B cell (primary cell): Measurements from ENCODE around the gene EBP. TPM values are rescaled to one million over a fixed set of nuclear protein-coding genes. Genes with fewer than 3 reads are reported as not detected.

Source experiments
- ATAC-seq: fragments of 200-7000 bp; cut with Tn5 transposase; one replicate; pipeline ENCODE4 v1.10.0; 2021; ENCODE audit warnings: low read depth, mild to moderate bottlenecking, moderate number of reproducible peaks, moderate library complexity
- CTCF ChIA-PET: fragments of 350-600 bp; sonication (Branson Sonifier 250); formaldehyde crosslinking; loops from one replicate; lab custom pipeline; 2021; ENCODE audit warnings: antibody characterized with exemption, inconsistent platforms; lab: Charles Lee
- POLR2A ChIA-PET: fragments of 350-600 bp; sonication (Branson Sonifier 250); formaldehyde crosslinking; loops from one replicate; lab custom pipeline; 2021; ENCODE audit warnings: antibody characterized with exemption; lab: Charles Lee
- DNase-seq: peaks from one replicate; pipeline ENCODE4 v3.0.0; 2013
- H2AFZ ChIP-seq: 2 replicates; pipeline ENCODE4 v1.6.1; 2012; ENCODE audit warnings: mild to moderate bottlenecking, low read depth, low read length; ENCODE audit not compliant: insufficient read depth, poor library complexity, severe bottlenecking
- H3K27ac ChIP-seq, 2 donors: 1 replicate in 1 of 2; 2 replicates in 1 of 2; pipeline ENCODE4 v1.5.1; 2012 to 2013; ENCODE audit warnings: low read length in 2 of 2, mild to moderate bottlenecking in 2 of 2, moderate library complexity in 1 of 2
- H3K27me3 ChIP-seq, 4 experiments: fragments of 200-600 bp in 1 of 4; sonication (generic) in 1 of 4; replicated peaks in 1 of 4; 1 replicate in 2 of 4; 2 replicates in 2 of 4; pipeline versions ENCODE4 v1.6.1 to v1.7.0; 2013 to 2016; ENCODE audit warnings: low read length in 3 of 4, mild to moderate bottlenecking in 2 of 4, mixed read lengths in 1 of 4, moderate library complexity in 1 of 4; ENCODE audit not compliant: insufficient read depth in 4 of 4, control insufficient read depth in 3 of 4; ENCODE audit errors: control extremely low read depth in 1 of 4
- H3K36me3 ChIP-seq, 2 experiments: replicated peaks in 1 of 2; 1 replicate in 1 of 2; 2 replicates in 1 of 2; pipeline versions ENCODE4 v1.6.1 to v1.7.1; 2013; ENCODE audit warnings: low read length in 1 of 2; ENCODE audit not compliant: insufficient read depth in 2 of 2, control insufficient read depth in 1 of 2; ENCODE audit errors: control extremely low read depth in 1 of 2, extremely low read depth in 1 of 2
- H3K4me1 ChIP-seq, 2 donors: fragments of 200-600 bp in 1 of 2; sonication (generic) in 1 of 2; 1 replicate in 1 of 2; 2 replicates in 1 of 2; pipeline versions ENCODE4 v1.5.1 to v1.6.1; 2013 to 2017; ENCODE audit warnings: low read length in 2 of 2; ENCODE audit not compliant: control insufficient read depth in 2 of 2, insufficient read depth in 2 of 2
- H3K4me2 ChIP-seq: replicated peaks from 2 replicates; pipeline ENCODE3; 2012; ENCODE audit warnings: mild to moderate bottlenecking, low read depth, low read length; ENCODE audit not compliant: poor library complexity, severe bottlenecking
- H3K4me3 ChIP-seq, 5 experiments: fragments of 200-600 bp in 1 of 5; sonication (generic) in 1 of 5; 1 replicate in 3 of 5; 2 replicates in 2 of 5; pipeline versions ENCODE4 v1.5.1 to v1.7.0; 2011 to 2016; ENCODE audit warnings: low read length in 4 of 5, mild to moderate bottlenecking in 4 of 5, low read depth in 2 of 5, control low read depth in 1 of 5, moderate library complexity in 1 of 5; ENCODE audit not compliant: insufficient read depth in 1 of 5; ENCODE audit errors: control extremely low read depth in 1 of 5, extremely low read depth in 1 of 5
- H3K79me2 ChIP-seq: fragments of 200-600 bp; sonication (generic); one replicate; pipeline ENCODE4 v1.6.0; 2016; ENCODE audit warnings: low read length; ENCODE audit not compliant: control insufficient read depth, insufficient read depth
- H3K9ac ChIP-seq: fragments of 200-600 bp; sonication (generic); 2 replicates; pipeline ENCODE4 v1.6.1; 2017; ENCODE audit warnings: mild to moderate bottlenecking, low read length, moderate library complexity
- H3K9me3 ChIP-seq, 3 donors: one replicate each; pipeline versions ENCODE4 v1.6.1 to v1.7.1; 2013; ENCODE audit warnings: low read length in 2 of 3; ENCODE audit not compliant: control insufficient read depth in 2 of 3, insufficient read depth in 1 of 3; ENCODE audit errors: control extremely low read depth in 1 of 3
- H4K20me1 ChIP-seq: 2 replicates; pipeline ENCODE4 v1.6.0; 2012; ENCODE audit warnings: mild to moderate bottlenecking, low read length; ENCODE audit not compliant: insufficient read depth, control insufficient read depth, poor library complexity, severe bottlenecking
- H3K27ac Mint-ChIP-seq: one replicate; pipeline ENCODE4 v1.8.0; 2021; ENCODE audit warnings: mixed read lengths
- H3K27me3 Mint-ChIP-seq: one replicate; pipeline ENCODE4 v1.8.0; 2021; ENCODE audit warnings: mixed read lengths
- H3K4me1 Mint-ChIP-seq: one replicate; pipeline ENCODE4 v1.8.0; 2021; ENCODE audit warnings: mixed read lengths
- H3K4me3 Mint-ChIP-seq: one replicate; pipeline ENCODE4 v1.8.0; 2021; ENCODE audit warnings: mixed read lengths
- H3K9me3 Mint-ChIP-seq: one replicate; pipeline ENCODE4 v1.8.0; 2022; ENCODE audit warnings: mixed read lengths; ENCODE audit not compliant: insufficient read depth
- CTCF ChIP-seq: fragments of 200-600 bp; IDR thresholded peaks from one replicate; pipeline ENCODE4 v1.8.0; 2022; ENCODE audit warnings: antibody characterized with exemption, mild to moderate bottlenecking
- EZH2 ChIP-seq: IDR thresholded peaks from 2 replicates; pipeline ENCODE4 v1.6.1; 2012; ENCODE audit warnings: borderline replicate concordance, low read depth, mild to moderate bottlenecking, moderate library complexity, low read length; ENCODE audit not compliant: insufficient read depth, poor library complexity, severe bottlenecking
- WGBS: methylation state at CpG from one replicate; pipeline ENCODE4 v1.1.5; 2013; ENCODE audit warnings: missing lambda C conversion rate; ENCODE audit not compliant: insufficient coverage; 5-methylcytosine and 5-hydroxymethylcytosine counted together
- intact Hi-C: fragments of 100-400 bp; cut with micrococcal nuclease; formaldehyde crosslinking; loops from one replicate; pipeline ENCODE4 v1.10.0; 2022
- polyA plus RNA-seq: library from polyadenylated mRNA; depleted of rRNA; stranded (reverse); fragments of >200 nt; gene quantifications from 2 replicates; pipeline ENCODE4 v1.2.3, GENCODE V29; 2012
- total RNA-seq, 2 donors: library from RNA; stranded (reverse); fragments of 120-200 nt in 1 of 2; gene quantifications; 1 replicate in 1 of 2; 2 replicates in 1 of 2; pipeline versions ENCODE4 v1.2.3 to v1.2.4, GENCODE V29; 2013 to 2022

Gene EBP
- total and polyA plus RNA-seq, 2 donors (not counting 1 experiment from before 2014, with no cell fraction given): 27.9 to 60.8 TPM

- ATAC-seq (no peak), DNase-seq (no peak)
- Mint-ChIP-seq H3K27me3 (no peaks in the 10 kb centered on the region), H3K27ac (no peak overlapping the region), H3K4me1 (no peaks in the 10 kb centered on the region), H3K9me3 (no peaks in the 10 kb centered on the region), H3K4me3 (no peak overlapping the region)
- no peak overlapping the region for H2AFZ ChIP-seq
- no peak overlapping the region for H3K27ac ChIP-seq
- 60% methylated on average over 2 of the region's 7 CpGs for WGBS
- H3K27me3 ChIP-seq: peaks cover 0 to 2% (median 0%) of the 10 kb centered on the region in 4 experiments
- H3K9me3 ChIP-seq: no peaks in the 10 kb centered on the region
- no peak for TF ChIP-seq EZH2
- ChIA-PET CTCF (no interaction called here), POLR2A (no interaction called here)
- H3K9ac ChIP-seq: no peak overlapping the region
- H3K4me2 ChIP-seq: no peak overlapping the region
- no peaks in the 10 kb centered on the region for H3K4me1 ChIP-seq
- H3K79me2 ChIP-seq: no peaks in the 10 kb centered on the region
- H3K4me3 ChIP-seq: no peak overlapping the region
- no peaks in the 10 kb centered on the region for H4K20me1 ChIP-seq
- intact Hi-C loops: no loop called here
- no peaks in the 10 kb centered on the region for H3K36me3 ChIP-seq
Observed at GRCh38 chrX:48492293-48492910, 29.2 kb upstream of the EBP start.

- H3K4me1 Mint-ChIP-seq: no peaks in the 10 kb centered on the region
- no peaks in the 10 kb centered on the region for H4K20me1 ChIP-seq
- no peaks in the 10 kb centered on the region for H3K79me2 ChIP-seq
- POLR2A ChIA-PET: no interaction called here
- no peak overlapping the region for H2AFZ ChIP-seq
- no peaks in the 10 kb centered on the region for H3K36me3 ChIP-seq
- H3K4me3 Mint-ChIP-seq: no peak overlapping the region
- no peak overlapping the region for H3K4me3 ChIP-seq
- no peaks in the 10 kb centered on the region for H3K9me3 Mint-ChIP-seq
- ATAC-seq (no peak), DNase-seq (no peak)
- H3K4me1 ChIP-seq: no peaks in the 10 kb centered on the region
- peaks cover 0 to 2% (median 0%) of the 10 kb centered on the region in 4 experiments for H3K27me3 ChIP-seq
- 75% methylated on average over 7 of the region's 10 CpGs for WGBS
- no peaks in the 10 kb centered on the region for H3K9me3 ChIP-seq
- H3K27me3 Mint-ChIP-seq: peaks cover 4% of the 10 kb centered on the region
- no peak overlapping the region for H3K27ac Mint-ChIP-seq
- intact Hi-C loops: no loop called here
- H3K4me2 ChIP-seq: no peak overlapping the region
- no peak overlapping the region for H3K9ac ChIP-seq
- CTCF ChIA-PET: interaction anchor here (2.9 kb wide), 1 partner anchor 662 kb away, joined by 17 read pairs; no protein-coding TSS in a partner anchor
- H3K27ac ChIP-seq: no peak overlapping the region
- TF ChIP-seq EZH2: no peak
- no peak for TF ChIP-seq CTCF
Observed at GRCh38 chrX:48493890-48494364, 27.7 kb upstream of the EBP start.
